SK-MEL-5 (cell line): Measurements from ENCODE around the gene DNAJC24. TPM values are rescaled to one million over a fixed set of nuclear protein-coding genes. Genes with fewer than 3 reads are reported as not detected.

Source experiments
- DNase-seq: peaks from one replicate; pipeline ENCODE4 v3.0.0-alpha.2; 2016; ENCODE audit warnings: low read depth, low spot score
- in situ Hi-C: cut with HindIII; loops from 2 replicates; pipeline ENCODE4 v1.10.0; 2016; ENCODE audit warnings: low sequenced_read_pairs, high pct_unique_total_duplicates, low pct_unique_long_range_greater_than_20kb
- total RNA-seq: library from RNA; depleted of rRNA; stranded (reverse); fragments of >200 nt; shearing (Covaris generic); gene quantifications from 2 replicates; pipeline ENCODE4 v1.2.3, GENCODE V29; 2014

DNAJC24 gene
- total RNA-seq, 1 experiment from 2014 or later: 19.4 TPM

- in situ Hi-C loops: no loop called here
- peak; percentile 53 for DNase-seq
Measured at GRCh38 chr11:31397239-31397834, 27.7 kb downstream of the DNAJC24 start.

GRCh38 chr11:31404614-31405013 is 35.0 kb downstream of the DNAJC24 start:
- in situ Hi-C loops: no loop called here
- DNase-seq: no peak

GRCh38 chr11:31408201-31408600 is 38.5 kb downstream of the DNAJC24 start:
- in situ Hi-C loops: no loop called here
- DNase-seq: no peak

- DNase-seq: no peak
- in situ Hi-C loops: no loop called here
Measured at GRCh38 chr11:31412946-31413345, 43.3 kb downstream of the DNAJC24 start.

- in situ Hi-C loops: no loop called here
- DNase-seq: no peak
Measured at GRCh38 chr11:31414338-31414737, 44.7 kb downstream of the DNAJC24 start.

GRCh38 chr11:31415435-31415834 is 45.8 kb downstream of the DNAJC24 start:
- DNase-seq: no peak
- in situ Hi-C loops: no loop called here

GRCh38 chr11:31417357-31417756 is 47.7 kb downstream of the DNAJC24 start:
- DNase-seq: no peak
- in situ Hi-C loops: no loop called here

GRCh38 chr11:31417816-31418215 is 48.2 kb downstream of the DNAJC24 start:
- in situ Hi-C loops: no loop called here
- DNase-seq: no peak

GRCh38 chr11:31419138-31419537 is 49.5 kb downstream of the DNAJC24 start:
- no peak for DNase-seq
- in situ Hi-C loops: no loop called here

- no peak for DNase-seq
- in situ Hi-C loops: no loop called here
Measured at GRCh38 chr11:31419669-31420068, 50.0 kb downstream of the DNAJC24 start.

GRCh38 chr11:31421820-31422219 is 52.2 kb downstream of the DNAJC24 start:
- DNase-seq: peak; percentile 10
- in situ Hi-C loops: no loop called here

- no peak for DNase-seq
- in situ Hi-C loops: no loop called here
Measured at GRCh38 chr11:31422703-31423102, 53.0 kb downstream of the DNAJC24 start.

- in situ Hi-C loops: no loop called here
- no peak for DNase-seq
Measured at GRCh38 chr11:31424652-31425051, 55.0 kb downstream of the DNAJC24 start.

GRCh38 chr11:31433851-31434250 is 64.2 kb downstream of the DNAJC24 start:
- in situ Hi-C loops: no loop called here
- no peak for DNase-seq

GRCh38 chr11:31437742-31438435 is 68.2 kb downstream of the DNAJC24 start:
- in situ Hi-C loops: no loop called here
- DNase-seq: no peak

- no peak for DNase-seq
- in situ Hi-C loops: no loop called here
Measured at GRCh38 chr11:31441296-31441695, 71.6 kb downstream of the DNAJC24 start.

- DNase-seq: no peak
- in situ Hi-C loops: no loop called here
Measured at GRCh38 chr11:31442086-31442485, 72.4 kb downstream of the DNAJC24 start.

- DNase-seq: no peak
- in situ Hi-C loops: no loop called here
Measured at GRCh38 chr11:31443802-31444201, 74.1 kb downstream of the DNAJC24 start.

- no peak for DNase-seq
- in situ Hi-C loops: no loop called here
Measured at GRCh38 chr11:31445621-31446020, 76.0 kb downstream of the DNAJC24 start.
